HL-60 (cell line): ENCODE results near the gene TPRN.

Source experiments
- DNase-seq, 2 experiments: peaks; one replicate each; pipeline ENCODE4 v3.0.0-alpha.2; 2010 to 2020; ENCODE audit warnings: low read depth in 1 of 2, low spot score in 1 of 2
- H3K27ac ChIP-seq: fragments of 250-450 bp; sonication (Bioruptor Pico); replicated peaks from 2 replicates; pipeline ENCODE4 v1.5.1; 2020; ENCODE audit warnings: mild to moderate bottlenecking, moderate library complexity
- H3K27me3 ChIP-seq: fragments of 250-450 bp; sonication (Bioruptor Pico); 2 replicates; pipeline ENCODE4 v1.5.1; 2021; ENCODE audit warnings: mild to moderate bottlenecking, moderate library complexity; ENCODE audit not compliant: insufficient read depth, poor library complexity, severe bottlenecking
- H3K4me3 ChIP-seq: replicated peaks from 2 replicates; pipeline ENCODE4 v1.5.1; 2011; ENCODE audit warnings: mild to moderate bottlenecking, control low read depth, low read length; ENCODE audit not compliant: insufficient read depth
- CTCF ChIP-seq: IDR thresholded peaks from one replicate; pipeline ENCODE4 v1.5.1; 2011; ENCODE audit warnings: low read length, control low read depth, inconsistent platforms; ENCODE audit not compliant: insufficient read depth
- GABPA ChIP-seq: IDR thresholded peaks from 2 replicates; pipeline ENCODE4 v1.6.1; 2012; ENCODE audit warnings: low read depth
- POLR2AphosphoS5 ChIP-seq: IDR thresholded peaks from 2 replicates; pipeline ENCODE4 v1.6.1; 2012; ENCODE audit warnings: low read depth
- REST ChIP-seq: IDR thresholded peaks from 2 replicates; pipeline ENCODE4 v1.6.1; 2012; ENCODE audit warnings: low read depth; ENCODE audit not compliant: insufficient replicate concordance
- SPI1 ChIP-seq: IDR thresholded peaks from 2 replicates; pipeline ENCODE4 v1.6.1; 2012; ENCODE audit warnings: low read depth, mild to moderate bottlenecking, borderline replicate concordance

Gene TPRN

GRCh38 chr9:137152844-137153405 is 47.6 kb downstream of the TPRN start:
- DNase-seq, result no peak
- Histone ChIP-seq H3K27ac (no peak overlapping the region), H3K27me3 (peaks cover 18% of the 10 kb centered on the region), H3K4me3 (no peak overlapping the region)
- TF ChIP-seq CTCF (no peak), REST (no peak), POLR2AphosphoS5 (no peak), SPI1 (no peak), GABPA (no peak)

DNA sequence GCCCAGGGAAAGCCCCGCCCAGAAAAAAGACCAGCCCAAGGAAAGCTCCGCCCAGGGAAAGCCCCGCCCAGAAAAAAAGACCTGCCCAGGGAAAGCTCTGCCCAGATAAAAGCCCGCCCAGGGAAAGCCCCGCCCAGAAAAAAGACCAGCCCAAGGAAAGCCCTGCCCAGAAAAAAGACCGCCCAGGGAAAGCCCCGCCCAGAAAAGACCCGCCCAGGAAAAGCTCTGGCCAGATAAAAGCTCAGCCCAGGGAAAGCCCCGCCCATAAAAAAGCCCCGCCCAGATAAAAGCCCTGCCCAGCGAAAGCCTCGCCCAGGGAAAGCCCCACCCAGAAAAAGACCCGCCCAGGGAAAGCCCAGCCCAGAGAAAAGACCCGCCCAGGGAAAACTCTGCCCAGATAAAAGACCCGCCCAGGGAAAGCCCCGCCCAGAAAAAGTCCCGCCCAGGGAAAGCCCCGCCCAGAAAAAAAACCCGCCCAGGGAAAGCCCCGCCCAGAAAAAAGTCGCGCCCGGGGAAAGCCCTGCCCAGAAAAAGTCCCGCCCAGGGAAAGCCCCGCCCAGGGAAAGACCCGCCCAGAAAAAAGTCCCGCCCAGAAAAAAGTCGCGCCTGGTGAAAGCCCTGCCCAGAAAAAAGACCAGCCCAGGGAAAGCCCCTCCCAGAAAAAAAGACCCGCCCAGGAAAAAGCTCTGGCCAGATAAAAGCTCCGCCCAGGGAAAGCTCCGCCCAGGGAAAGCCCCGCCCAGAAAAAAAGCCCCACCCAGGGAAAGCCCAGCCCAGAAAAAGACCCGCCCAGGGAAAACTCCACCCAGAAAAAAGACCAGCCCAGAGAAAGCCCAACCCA is 49.7 kb downstream of the TPRN start:
- Histone ChIP-seq H3K27ac (no peak overlapping the region), H3K27me3 (peaks cover 6% of the 10 kb centered on the region), H3K4me3 (no peak overlapping the region)
- no peak for TF ChIP-seq CTCF
- TF ChIP-seq POLR2AphosphoS5, result no peak
- TF ChIP-seq REST, result no peak
- TF ChIP-seq GABPA, result no peak
- TF ChIP-seq SPI1, result no peak
- peak in 1 of 2 experiments; percentile 79 for DNase-seq

- Histone ChIP-seq H3K27ac (no peak overlapping the region), H3K4me3 (no peak overlapping the region), H3K27me3 (no peaks in the 10 kb centered on the region)
- TF ChIP-seq CTCF, result no peak
- TF ChIP-seq SPI1, result no peak
- TF ChIP-seq GABPA, result no peak
- no peak for TF ChIP-seq REST
- no peak for TF ChIP-seq POLR2AphosphoS5
- DNase-seq, result no peak
These were observed 50.5 kb downstream of the TPRN start for GRCh38 chr9:137149942-137150616.
